GM18511 (cell line): ENCODE results near the gene CEMIP.

ENCODE experiments used
- ATAC-seq: cut with Tn5 transposase; IDR thresholded peaks from one replicate; pipeline ENCODE4 v1.9.1; 2021; ENCODE audit warnings: mild to moderate bottlenecking, moderate library complexity; ENCODE audit not compliant: unreplicated experiment

The CEMIP gene

GRCh38 chr15:80778964-80779657, at the start of gene CEMIP:
Gene CEMIP (plus strand): TSS chr15:80779370. CDS start chr15:80873880, 94,510 bp downstream.
- no peak for ATAC-seq

GRCh38 chr15:80730387-80730786, 48.8 kb upstream of the CEMIP start:
- ATAC-seq, result no peak

- ATAC-seq, result no peak
Measured at GRCh38 chr15:80730926-80731325, 48.2 kb upstream of the CEMIP start.

- no peak for ATAC-seq
Measured at GRCh38 chr15:80732167-80732566, 47.0 kb upstream of the CEMIP start.

GRCh38 chr15:80732818-80733217, 46.4 kb upstream of the CEMIP start:
- no peak for ATAC-seq

GRCh38 chr15:80733460-80733859, 45.7 kb upstream of the CEMIP start:
- no peak for ATAC-seq

- no peak for ATAC-seq
Measured at GRCh38 chr15:80735344-80735743, 43.8 kb upstream of the CEMIP start.

GRCh38 chr15:80736560-80736959, 42.6 kb upstream of the CEMIP start:
- ATAC-seq, result no peak

GRCh38 chr15:80739919-80740318, 39.3 kb upstream of the CEMIP start:
- no peak for ATAC-seq

- ATAC-seq, result no peak
Measured at GRCh38 chr15:80742081-80742480, 37.1 kb upstream of the CEMIP start.

- no peak for ATAC-seq
Measured at GRCh38 chr15:80743189-80743833, 35.9 kb upstream of the CEMIP start.

GRCh38 chr15:80744415-80744814, 34.8 kb upstream of the CEMIP start:
- ATAC-seq, result no peak

GRCh38 chr15:80744826-80745225, 34.3 kb upstream of the CEMIP start:
- ATAC-seq, result no peak

- no peak for ATAC-seq
Measured at GRCh38 chr15:80745888-80746287, 33.3 kb upstream of the CEMIP start.

- ATAC-seq, result no peak
Measured at GRCh38 chr15:80747317-80748053, 31.7 kb upstream of the CEMIP start.

GRCh38 chr15:80749589-80749988, 29.6 kb upstream of the CEMIP start:
- ATAC-seq, result no peak

- no peak for ATAC-seq
Measured at GRCh38 chr15:80750575-80750974, 28.6 kb upstream of the CEMIP start.

GRCh38 chr15:80752204-80752603, 27.0 kb upstream of the CEMIP start:
- ATAC-seq, result no peak

GRCh38 chr15:80753161-80753560, 26.0 kb upstream of the CEMIP start:
- ATAC-seq, result no peak

- ATAC-seq, result no peak
Measured at GRCh38 chr15:80754014-80754413, 25.2 kb upstream of the CEMIP start.

- no peak for ATAC-seq
Measured at GRCh38 chr15:80755885-80756284, 23.3 kb upstream of the CEMIP start.
